Vagina (tissue), 2 donors: ENCODE results near the gene RASGRP1. TPM values are rescaled to one million over a fixed set of nuclear protein-coding genes. Genes with fewer than 3 reads are reported as not detected.

Experiments
- DNase-seq, 2 donors: peaks; one replicate each; pipeline ENCODE4 v3.0.0-alpha.2; 2017; ENCODE audit errors: extremely low spot score in 2 of 2
- H3K27ac ChIP-seq: fragments of 200-600 bp; sonication (generic); one replicate; pipeline ENCODE4 v1.5.1; 2019
- H3K27me3 ChIP-seq: fragments of 200-600 bp; sonication (generic); one replicate; pipeline ENCODE4 v1.5.1; 2019
- H3K36me3 ChIP-seq, 2 donors: fragments of 200-600 bp; sonication (generic); one replicate each; pipeline ENCODE4 v1.5.1; 2017 to 2019
- H3K4me1 ChIP-seq: fragments of 200-600 bp; sonication (generic); one replicate; pipeline ENCODE4 v1.5.1; 2019
- H3K4me3 ChIP-seq, 2 donors: fragments of 200-600 bp; sonication (generic); 1 replicate in 1 of 2; 2 replicates in 1 of 2; pipeline ENCODE4 v1.5.1; 2016 to 2019
- H3K9me3 ChIP-seq: fragments of 200-600 bp; sonication (generic); one replicate; pipeline ENCODE4 v1.5.1; 2019
- POLR2A ChIP-seq, 2 donors: fragments of 450-650 bp; IDR thresholded peaks; one replicate each; pipeline ENCODE4 v1.6.1; 2017; ENCODE audit warnings: antibody characterized with exemption in 2 of 2, mild to moderate bottlenecking in 2 of 2, moderate library complexity in 2 of 2
- POLR2AphosphoS5 ChIP-seq, 2 donors: sonication (generic); formaldehyde crosslinking; IDR thresholded peaks; one replicate each; pipeline ENCODE4 v1.9.0; 2017; ENCODE audit warnings: antibody characterized with exemption in 2 of 2, mild to moderate bottlenecking in 2 of 2, low read depth in 1 of 2; ENCODE audit not compliant: insufficient read depth in 1 of 2
- intact Hi-C: fragments of 100-400 bp; cut with DNase I; formaldehyde crosslinking; loops from one replicate; pipeline ENCODE4 v1.15.1; 2023
- total RNA-seq: library from RNA; depleted of rRNA; stranded (reverse); fragments of >200 nt; gene quantifications from one replicate; pipeline ENCODE4 v1.2.3, GENCODE V29; 2016
- TF ChIP-seq, protein P1 (sequence below), 3 experiments: fragments of 450-650 bp in 2 of 3; fragments of 200-600 bp in 1 of 3; sonication (generic) in 1 of 3; IDR thresholded peaks; one replicate each; pipeline ENCODE4 v1.5.1; 2017 to 2019; ENCODE audit warnings: antibody characterized with exemption in 3 of 3, mild to moderate bottlenecking in 2 of 3, moderate library complexity in 2 of 3

RASGRP1 gene
- total RNA-seq, 1 donor from 2014 or later = 8.8 TPM

DNA sequence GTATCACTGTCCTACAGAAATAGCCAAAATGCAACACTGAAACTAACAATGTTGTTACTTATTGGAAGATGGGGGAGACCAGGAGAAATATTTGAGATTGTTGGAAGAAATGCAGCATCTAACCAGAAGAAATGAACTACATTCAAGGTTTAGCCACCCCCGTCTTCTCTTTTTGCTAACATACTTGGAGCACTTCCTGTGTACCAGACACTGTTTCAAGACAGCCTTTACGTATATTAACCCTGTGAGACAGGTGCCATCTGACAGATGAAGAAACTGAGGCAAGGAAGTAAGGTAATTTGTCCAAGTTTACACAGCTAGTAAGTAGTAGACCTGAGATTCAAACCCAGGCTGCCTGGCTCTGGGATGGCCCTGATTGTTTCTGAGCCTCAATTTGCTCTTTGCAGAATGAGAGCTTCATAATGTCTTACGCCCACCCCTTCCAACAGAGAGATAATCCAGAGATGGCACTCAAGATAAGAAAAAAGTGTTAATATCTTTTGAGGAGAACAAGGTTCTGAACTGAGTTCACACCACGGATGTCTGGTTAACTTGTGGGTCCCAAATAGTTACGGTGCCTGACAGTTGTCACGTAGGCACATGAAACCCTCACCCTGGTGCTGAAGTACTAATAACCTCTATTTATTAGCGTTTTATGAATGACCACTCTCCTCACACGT, 26.1 kb downstream of the RASGRP1 start:
- TF ChIP-seq POLR2A (IDR thresholded peaks at IDR 0.05) (no peak), POLR2AphosphoS5 (IDR thresholded peaks at IDR 0.05; ENCODE audit: insufficient read depth in 1 of 2, low read depth in 1 of 2) (no peak)
- TF ChIP-seq, protein P1, sequence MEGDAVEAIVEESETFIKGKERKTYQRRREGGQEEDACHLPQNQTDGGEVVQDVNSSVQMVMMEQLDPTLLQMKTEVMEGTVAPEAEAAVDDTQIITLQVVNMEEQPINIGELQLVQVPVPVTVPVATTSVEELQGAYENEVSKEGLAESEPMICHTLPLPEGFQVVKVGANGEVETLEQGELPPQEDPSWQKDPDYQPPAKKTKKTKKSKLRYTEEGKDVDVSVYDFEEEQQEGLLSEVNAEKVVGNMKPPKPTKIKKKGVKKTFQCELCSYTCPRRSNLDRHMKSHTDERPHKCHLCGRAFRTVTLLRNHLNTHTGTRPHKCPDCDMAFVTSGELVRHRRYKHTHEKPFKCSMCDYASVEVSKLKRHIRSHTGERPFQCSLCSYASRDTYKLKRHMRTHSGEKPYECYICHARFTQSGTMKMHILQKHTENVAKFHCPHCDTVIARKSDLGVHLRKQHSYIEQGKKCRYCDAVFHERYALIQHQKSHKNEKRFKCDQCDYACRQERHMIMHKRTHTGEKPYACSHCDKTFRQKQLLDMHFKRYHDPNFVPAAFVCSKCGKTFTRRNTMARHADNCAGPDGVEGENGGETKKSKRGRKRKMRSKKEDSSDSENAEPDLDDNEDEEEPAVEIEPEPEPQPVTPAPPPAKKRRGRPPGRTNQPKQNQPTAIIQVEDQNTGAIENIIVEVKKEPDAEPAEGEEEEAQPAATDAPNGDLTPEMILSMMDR (IDR thresholded peaks at IDR 0.05) = no peak
- Histone ChIP-seq H3K4me1 (peaks cover 5% of the 10 kb centered on the region), H3K4me3 (no peak overlapping the region), H3K9me3 (no peaks in the 10 kb centered on the region), H3K27me3 (no peaks in the 10 kb centered on the region), H3K27ac (no peak overlapping the region), H3K36me3 (no peaks in the 10 kb centered on the region)
- intact Hi-C loops = no loop called here
- DNase-seq = no peak

DNA sequence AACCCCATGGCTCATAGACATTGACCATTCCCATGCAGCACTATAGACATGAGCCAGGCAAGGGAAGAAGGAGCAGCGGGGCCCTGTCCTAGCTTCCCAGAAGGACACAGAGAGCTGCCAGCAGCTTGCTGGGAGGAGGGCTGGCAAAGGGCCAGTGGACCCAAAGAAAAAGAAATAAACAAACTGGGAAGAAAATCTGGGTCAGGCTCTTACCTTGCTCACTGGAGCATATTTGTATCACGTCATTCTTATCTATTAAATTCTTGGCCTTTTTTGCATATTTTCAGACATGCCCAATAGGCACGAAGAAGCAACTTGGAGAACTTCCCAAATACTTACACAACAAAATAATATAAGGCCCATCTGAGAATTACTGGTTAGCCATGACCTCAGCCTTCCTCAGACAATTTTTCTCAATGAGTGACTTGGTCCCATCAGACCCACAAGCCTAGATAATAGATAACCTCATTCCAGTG, 28.4 kb downstream of the RASGRP1 start:
- DNase-seq = no peak
- intact Hi-C loops = no loop called here
- no peaks in the 10 kb centered on the region for H3K27me3 ChIP-seq

GRCh38 chr15:38535491-38536200, 29.0 kb downstream of the RASGRP1 start:
- Histone ChIP-seq H3K4me1 (peaks cover 5% of the 10 kb centered on the region), H3K27me3 (no peaks in the 10 kb centered on the region), H3K36me3 (no peaks in the 10 kb centered on the region), H3K9me3 (no peaks in the 10 kb centered on the region), H3K27ac (no peak overlapping the region), H3K4me3 (no peak overlapping the region)
- intact Hi-C loops = no loop called here
- TF ChIP-seq, protein P1 (IDR thresholded peaks at IDR 0.05) = no peak
- TF ChIP-seq POLR2A (IDR thresholded peaks at IDR 0.05) (no peak), POLR2AphosphoS5 (IDR thresholded peaks at IDR 0.05; ENCODE audit: insufficient read depth in 1 of 2, low read depth in 1 of 2) (no peak)
- no peak for DNase-seq

More for the DNA sequence above, 28.4 kb downstream of the RASGRP1 start:
- Histone ChIP-seq H3K9me3 (no peaks in the 10 kb centered on the region), H3K4me3 (no peak overlapping the region), H3K4me1 (peaks cover 5% of the 10 kb centered on the region), H3K27ac (no peak overlapping the region), H3K36me3 (no peaks in the 10 kb centered on the region)
- TF ChIP-seq POLR2A (IDR thresholded peaks at IDR 0.05) (no peak), POLR2AphosphoS5 (IDR thresholded peaks at IDR 0.05; ENCODE audit: insufficient read depth in 1 of 2, low read depth in 1 of 2) (no peak)
- TF ChIP-seq, protein P1 (IDR thresholded peaks at IDR 0.05) = no peak

GRCh38 chr15:38534691-38535090, 29.9 kb downstream of the RASGRP1 start:
- no peaks in the 10 kb centered on the region for H3K9me3 ChIP-seq
- intact Hi-C loops = no loop called here
- no peak overlapping the region for H3K4me3 ChIP-seq
- no peaks in the 10 kb centered on the region for H3K36me3 ChIP-seq
- no peaks in the 10 kb centered on the region for H3K27me3 ChIP-seq
- no peak for TF ChIP-seq POLR2AphosphoS5 (IDR thresholded peaks at IDR 0.05; ENCODE audit: insufficient read depth in 1 of 2, low read depth in 1 of 2)
- H3K4me1 ChIP-seq = peaks cover 5% of the 10 kb centered on the region
- no peak overlapping the region for H3K27ac ChIP-seq
- DNase-seq = no peak

DNA sequence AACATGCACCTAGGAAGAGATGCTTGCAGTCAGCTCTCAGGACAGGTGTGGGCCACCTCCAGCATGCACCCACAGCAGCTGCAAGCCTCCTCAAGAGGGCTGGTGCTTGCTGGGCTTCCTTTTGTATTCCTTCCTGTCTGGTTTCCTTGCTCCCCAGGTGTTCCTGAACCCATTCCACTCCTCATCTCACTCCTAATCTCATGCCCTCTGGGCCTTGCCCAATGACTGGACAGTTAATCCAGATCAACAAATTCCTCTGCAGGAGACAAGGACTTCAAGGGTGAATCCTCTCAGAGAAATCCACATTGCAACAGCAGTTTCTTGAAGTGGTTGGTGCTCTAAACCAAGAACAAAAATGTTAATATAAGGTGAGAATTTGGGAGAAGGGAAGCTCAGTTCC, 30.7 kb downstream of the RASGRP1 start:
- Histone ChIP-seq H3K9me3 (no peaks in the 10 kb centered on the region), H3K27ac (no peak overlapping the region), H3K4me3 (no peak overlapping the region), H3K27me3 (no peaks in the 10 kb centered on the region), H3K4me1 (peaks cover 5% of the 10 kb centered on the region), H3K36me3 (no peaks in the 10 kb centered on the region)
- DNase-seq = no peak
- TF ChIP-seq POLR2AphosphoS5 (IDR thresholded peaks at IDR 0.05; ENCODE audit: insufficient read depth in 1 of 2, low read depth in 1 of 2) (no peak), POLR2A (IDR thresholded peaks at IDR 0.05) (no peak)
- TF ChIP-seq, protein P1 (IDR thresholded peaks at IDR 0.05) = no peak
- intact Hi-C loops = no loop called here
